ENCODE data around the gene IARS1.

- TF ChIP-seq CTCF (IDR thresholded peaks at IDR 0.05): no peak
- TF ChIP-seq POLR2AphosphoS5 (IDR thresholded peaks at IDR 0.05): no peak
- TF ChIP-seq POLR2A (IDR thresholded peaks at IDR 0.05; ENCODE audit: low read depth): no peak
Measured at GRCh38 chr9:92308893-92309292, 15.4 kb upstream of the IARS1 start.
